Activated CD4-positive, alpha-beta T cell treated with anti-CD3 and anti-CD28 coated beads, Interleukin-2, amount 50 U/mL, for 48 hours (primary cell): Measurements from ENCODE around the gene UBASH3A.

Experiments used
- DNase-seq, 2 experiments: peaks; one replicate each; pipeline ENCODE4 v3.0.0-alpha.2; 2020

Gene UBASH3A

GRCh38 chr21:42495765-42496119 lies 92.0 kb downstream of the UBASH3A start:
- no peak for DNase-seq

DNA sequence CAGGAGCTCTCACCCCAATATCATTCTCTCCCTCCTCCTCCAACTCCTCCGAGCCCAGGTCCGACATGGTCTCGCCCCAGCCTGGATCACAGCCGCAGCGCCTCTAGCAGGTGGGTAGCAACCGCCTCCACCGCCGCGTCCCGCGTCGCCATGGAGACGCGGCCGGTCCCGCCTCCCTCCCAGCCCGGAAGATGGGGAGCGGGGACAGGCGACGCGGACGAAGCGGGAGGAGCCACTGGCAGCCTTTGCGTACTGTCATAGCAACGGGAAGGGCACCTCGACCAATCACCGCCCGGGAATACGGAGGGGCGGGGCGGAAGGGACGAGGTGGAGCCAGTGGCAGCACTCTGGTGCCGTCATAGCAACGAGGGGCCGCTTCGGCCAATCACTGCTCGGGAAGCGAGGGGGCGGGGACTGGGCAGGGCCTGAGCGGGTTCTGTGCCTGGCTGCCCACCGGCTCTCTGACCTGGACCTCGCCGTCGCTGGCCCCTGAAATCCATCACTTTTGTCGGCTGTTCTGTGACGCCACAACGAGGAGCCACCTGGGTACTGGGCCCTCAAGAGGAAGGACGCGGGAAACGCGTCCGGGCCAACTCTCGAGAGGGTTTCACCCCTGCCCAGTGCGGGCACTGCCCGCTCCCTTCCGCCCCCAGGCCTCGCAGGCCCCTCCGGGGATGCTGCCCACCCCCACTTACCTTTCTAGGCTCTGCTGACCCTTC lies 92.6 kb downstream of the UBASH3A start, which contains the start of gene RSPH1:
RSPH1 (minus strand) TSS at position 105 of the 719 bp plus-strand sequence; CDS start at position 67, 38 bp downstream.
- peak; percentile 99 to 100 for DNase-seq

DNA sequence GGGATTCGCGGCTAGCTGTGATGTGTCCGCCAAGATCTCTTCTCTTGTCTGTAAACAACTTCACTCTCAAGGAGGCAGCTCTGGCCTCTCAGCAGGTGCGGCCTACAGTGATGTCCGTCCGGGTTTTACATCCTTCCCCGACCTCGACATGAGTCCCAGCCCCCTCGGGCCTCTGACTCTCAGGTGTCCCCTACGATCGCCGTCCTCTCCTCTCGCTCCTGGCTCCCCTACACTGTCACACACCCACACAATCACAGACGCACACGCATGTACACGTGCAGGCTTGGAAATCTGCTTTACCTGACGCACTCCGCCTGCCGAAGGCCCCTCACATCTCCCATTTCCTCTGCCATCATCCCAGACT lies 93.1 kb downstream of the UBASH3A start:
- DNase-seq: no peak
